Testis (tissue), 3 donors: ENCODE data around the gene CPXM2. TPM values are rescaled to one million over a fixed set of nuclear protein-coding genes. Genes with fewer than 3 reads are reported as not detected.

Source experiments
- DNase-seq: peaks from one replicate; pipeline ENCODE4 v3.0.0-alpha.2; 2019
- H3K27ac ChIP-seq, 2 donors: fragments of 200-600 bp; sonication (generic); one replicate each; pipeline ENCODE4 v1.5.1; 2019
- H3K27me3 ChIP-seq: fragments of 200-600 bp; sonication (generic); one replicate; pipeline ENCODE4 v1.5.1; 2019
- H3K36me3 ChIP-seq: fragments of 200-600 bp; sonication (generic); one replicate; pipeline ENCODE4 v1.5.1; 2017; ENCODE audit warnings: low read depth; ENCODE audit errors: missing control alignments
- H3K4me1 ChIP-seq: fragments of 200-600 bp; sonication (generic); one replicate; pipeline ENCODE4 v1.5.1; 2019
- H3K4me3 ChIP-seq, 2 donors: fragments of 200-600 bp; sonication (generic); one replicate each; pipeline ENCODE4 v1.5.1; 2017 to 2019
- H3K9me3 ChIP-seq: fragments of 200-600 bp; sonication (generic); one replicate; pipeline ENCODE4 v1.5.1; 2017
- CTCF ChIP-seq, 3 experiments: fragments of 450-650 bp in 2 of 3; fragments of 200-600 bp in 1 of 3; sonication (generic) in 1 of 3; IDR thresholded peaks; one replicate each; pipeline ENCODE4 v1.5.1; 2016 to 2019; ENCODE audit warnings: antibody characterized with exemption in 3 of 3, mild to moderate bottlenecking in 2 of 3, moderate library complexity in 1 of 3
- POLR2A ChIP-seq: fragments of 450-650 bp; IDR thresholded peaks from one replicate; pipeline ENCODE4 v1.6.1; 2017; ENCODE audit warnings: antibody characterized with exemption, mild to moderate bottlenecking, moderate library complexity
- WGBS, 2 donors: methylation state at CpG; one replicate each; pipeline ENCODE4 v1.1.5; 2018; 5-methylcytosine and 5-hydroxymethylcytosine counted together
- intact Hi-C: fragments of 100-400 bp; cut with DNase I; formaldehyde crosslinking; loops from one replicate; pipeline ENCODE4 v1.15.1; 2023; ENCODE audit warnings: low total_unique reads
- polyA plus RNA-seq: library from polyadenylated mRNA; stranded (reverse); fragments of 350-450 nt; fragmentation: Illumina TruSeq; extraction: RNeasy Lipid Tissue Mini Kit (QIAGEN cat#74804); gene quantifications from one replicate; pipeline ENCODE4 v1.2.3, GENCODE V29; 2014; ENCODE audit warnings: low read depth, low replicate concordance; ENCODE audit not compliant: insufficient read depth
- total RNA-seq, 2 donors: library from RNA; depleted of rRNA; stranded (reverse); fragments of >200 nt; gene quantifications; one replicate each; pipeline ENCODE4 v1.2.3, GENCODE V29; 2016

The CPXM2 gene
- total and polyA plus RNA-seq, 3 donors from 2014 or later = 16.0 to 40.0 (median 17.5) TPM

- Histone ChIP-seq H3K27me3 (no peaks in the 10 kb centered on the region), H3K9me3 (no peaks in the 10 kb centered on the region), H3K36me3 (no peaks in the 10 kb centered on the region), H3K27ac (no peak overlapping the region), H3K4me3 (no peak overlapping the region), H3K4me1 (no peaks in the 10 kb centered on the region)
- no peak for TF ChIP-seq POLR2A
- TF ChIP-seq CTCF (IDR thresholded peaks at IDR 0.05) = no peak
- DNase-seq = no peak
- intact Hi-C loops = no loop called here
- 75 to 78% methylated on average over 6 of the region's 6 CpGs for WGBS, 2 donors
Measured at GRCh38 chr10:123729523-123729922, 162.1 kb downstream of the CPXM2 start.

GRCh38 chr10:123726836-123727235 lies 164.8 kb downstream of the CPXM2 start:
- Histone ChIP-seq H3K36me3 (no peaks in the 10 kb centered on the region), H3K9me3 (no peaks in the 10 kb centered on the region), H3K27me3 (no peaks in the 10 kb centered on the region), H3K4me3 (no peak overlapping the region), H3K4me1 (no peaks in the 10 kb centered on the region), H3K27ac (no peak overlapping the region)
- TF ChIP-seq POLR2A = no peak
- no peak for TF ChIP-seq CTCF (IDR thresholded peaks at IDR 0.05)
- intact Hi-C loops = no loop called here
- no peak for DNase-seq
- 67% methylated on average over 2 of the region's 2 CpGs for WGBS, 2 donors

- H3K36me3 ChIP-seq = no peaks in the 10 kb centered on the region
- intact Hi-C loops = no loop called here
- 50 to 68% methylated on average over 3 of the region's 3 CpGs for WGBS, 2 donors
- no peak for TF ChIP-seq POLR2A
- no peak for TF ChIP-seq CTCF (IDR thresholded peaks at IDR 0.05)
- H3K4me3 ChIP-seq = no peak overlapping the region
- H3K27me3 ChIP-seq = no peaks in the 10 kb centered on the region
- no peaks in the 10 kb centered on the region for H3K9me3 ChIP-seq
- no peak overlapping the region for H3K27ac ChIP-seq
- no peak for DNase-seq
- H3K4me1 ChIP-seq = no peaks in the 10 kb centered on the region
Measured at GRCh38 chr10:123726381-123726780, 165.2 kb downstream of the CPXM2 start.

- Histone ChIP-seq H3K9me3 (no peaks in the 10 kb centered on the region), H3K27me3 (no peaks in the 10 kb centered on the region), H3K4me3 (no peak overlapping the region), H3K4me1 (no peaks in the 10 kb centered on the region), H3K27ac (no peak overlapping the region), H3K36me3 (no peaks in the 10 kb centered on the region)
- no peak for TF ChIP-seq CTCF (IDR thresholded peaks at IDR 0.05)
- no peak for TF ChIP-seq POLR2A
- WGBS, 2 donors = 70 to 73% methylated on average over 10 to 12 of the region's 12 CpGs
- no peak for DNase-seq
- intact Hi-C loops = no loop called here
Measured at GRCh38 chr10:123724747-123725146, 166.9 kb downstream of the CPXM2 start.

- H3K36me3 ChIP-seq = no peaks in the 10 kb centered on the region
- DNase-seq = no peak
- no peak for TF ChIP-seq CTCF (IDR thresholded peaks at IDR 0.05)
- 83 to 95% methylated on average over 2 of the region's 2 CpGs for WGBS, 2 donors
- no peaks in the 10 kb centered on the region for H3K27me3 ChIP-seq
- intact Hi-C loops = no loop called here
- H3K4me3 ChIP-seq = no peak overlapping the region
- no peaks in the 10 kb centered on the region for H3K4me1 ChIP-seq
- H3K27ac ChIP-seq = no peak overlapping the region
- no peaks in the 10 kb centered on the region for H3K9me3 ChIP-seq
Measured at GRCh38 chr10:123722351-123722750, 169.3 kb downstream of the CPXM2 start.
